Transverse colon (tissue), 4 donors: ENCODE data around the gene MED7. TPM values are rescaled to one million over a fixed set of nuclear protein-coding genes. Genes with fewer than 3 reads are reported as not detected.
"Not testable (repeated sequence)": the region's sequence is repeated elsewhere in the genome, so short reads cannot be mapped to it uniquely, and the experiment has no call there.

Experiments used
- DNase-seq: peaks from one replicate; pipeline ENCODE4 v3.0.0-alpha.2; 2019
- H3K27ac ChIP-seq, 4 donors: fragments of 200-600 bp; sonication (generic); 2 replicates each; pipeline ENCODE4 v1.5.1; 2016 to 2018; ENCODE audit warnings: inconsistent platforms in 4 of 4
- H3K27me3 ChIP-seq: fragments of 200-600 bp; sonication (generic); 2 replicates; pipeline ENCODE4 v1.5.1; 2017; ENCODE audit warnings: inconsistent platforms
- H3K36me3 ChIP-seq, 4 donors: fragments of 200-600 bp; sonication (generic); 2 replicates each; pipeline ENCODE4 v1.5.1; 2017 to 2019; ENCODE audit warnings: inconsistent platforms in 4 of 4
- H3K4me1 ChIP-seq, 4 donors: fragments of 200-600 bp; sonication (generic); 2 replicates each; pipeline ENCODE4 v1.5.1; 2017 to 2020; ENCODE audit warnings: inconsistent platforms in 4 of 4
- H3K4me3 ChIP-seq, 4 donors: fragments of 200-600 bp; sonication (generic); 1 replicate in 1 of 4; 2 replicates in 3 of 4; pipeline versions ENCODE4 v1.5.1 to v1.6.1; 2017 to 2019; ENCODE audit warnings: inconsistent platforms in 4 of 4
- H3K9me3 ChIP-seq, 2 donors: fragments of 200-600 bp; sonication (generic); 2 replicates each; pipeline ENCODE4 v1.5.1; 2017 to 2019; ENCODE audit warnings: inconsistent platforms in 2 of 2
- CTCF ChIP-seq, 5 experiments: fragments of 200-600 bp in 3 of 5; fragments of 450-650 bp in 2 of 5; sonication (generic) in 3 of 5; IDR thresholded peaks; 1 replicate in 2 of 5; 2 replicates in 3 of 5; pipeline ENCODE4 v1.5.1; 2016 to 2017; ENCODE audit warnings: antibody characterized with exemption in 5 of 5, inconsistent platforms in 3 of 5, mild to moderate bottlenecking in 2 of 5, moderate library complexity in 1 of 5
- EP300 ChIP-seq: sonication (generic); formaldehyde crosslinking; IDR thresholded peaks from one replicate; pipeline ENCODE4 v1.6.1; 2017; ENCODE audit warnings: antibody characterized with exemption, low read depth
- POLR2A ChIP-seq: fragments of 450-650 bp; IDR thresholded peaks from one replicate; pipeline ENCODE4 v1.6.1; 2016; ENCODE audit warnings: antibody characterized with exemption, mild to moderate bottlenecking, moderate library complexity
- POLR2AphosphoS5 ChIP-seq, 3 donors: sonication (generic); formaldehyde crosslinking; IDR thresholded peaks; one replicate each; pipeline ENCODE4 v1.6.1; 2016; ENCODE audit warnings: antibody characterized with exemption in 3 of 3
- WGBS, 2 donors: methylation state at CpG; one replicate each; pipeline ENCODE4 v1.1.5; 2018; ENCODE audit warnings: low coverage in 1 of 2; 5-methylcytosine and 5-hydroxymethylcytosine counted together
- in situ Hi-C, 4 donors: fragments of 200-750 bp; cut with MboI; loops; one replicate each; pipeline versions ENCODE4 v1.15.0 to v1.15.1; 2017; ENCODE audit warnings: low sequenced_read_pairs in 3 of 4, low pct_ligation_motif_present in 1 of 4, low pct_unique_long_range_greater_than_20kb in 1 of 4
- intact Hi-C: fragments of 100-400 bp; cut with DNase I; formaldehyde crosslinking; loops from one replicate; pipeline ENCODE4 v1.15.1; 2023; ENCODE audit warnings: low total_unique reads
- total RNA-seq, 4 donors: library from RNA; depleted of rRNA; stranded (reverse); fragments of >200 nt; gene quantifications; one replicate each; pipeline ENCODE4 v1.1.0, GENCODE V29; 2016

The MED7 gene
- total RNA-seq, 4 donors from 2014 or later, result 10.0 to 12.1 (median 11.0) TPM; not detected in 1

GRCh38 chr5:157186309-157187045, 43.8 kb upstream of the MED7 start:
- DNase-seq, result no peak
- in situ Hi-C loops, result no loop called here
- 68 to 75% methylated on average over 8 to 12 of the region's 12 CpGs for WGBS, 2 donors
- Histone ChIP-seq H3K9me3 (no peaks in the 10 kb centered on the region), H3K4me3 (no peak overlapping the region), H3K4me1 (no peaks in the 10 kb centered on the region), H3K36me3 (no peaks in the 10 kb centered on the region), H3K27ac (no peak overlapping the region), H3K27me3 (no peaks in the 10 kb centered on the region)
- TF ChIP-seq CTCF (IDR thresholded peaks at IDR 0.05) (no peak), POLR2AphosphoS5 (IDR thresholded peaks at IDR 0.05) (no peak), POLR2A (no peak), EP300 (no peak)
- intact Hi-C loops, result no loop called here

GRCh38 chr5:157185122-157185521, 42.5 kb upstream of the MED7 start:
- H3K9me3 ChIP-seq, intact Hi-C loops, H3K4me1 ChIP-seq, in situ Hi-C loops, H3K27ac ChIP-seq, H3K36me3 ChIP-seq, DNase-seq, H3K27me3 ChIP-seq: not testable (repeated sequence)
- peak overlapping the region in 1 of 4 donors; percentile 9 for H3K4me3 ChIP-seq
- WGBS, 2 donors, result 82 to 89% methylated on average over 6 of the region's 6 CpGs

- H3K9me3 ChIP-seq, result no peaks in the 10 kb centered on the region
- no peak for TF ChIP-seq EP300
- no peak for TF ChIP-seq CTCF (IDR thresholded peaks at IDR 0.05)
- TF ChIP-seq POLR2AphosphoS5 (IDR thresholded peaks at IDR 0.05), result no peak
- peak overlapping the region in 1 of 4 donors; percentile 26 for H3K4me3 ChIP-seq
- in situ Hi-C loops (no loop called here), intact Hi-C loops (no loop called here)
- no peaks in the 10 kb centered on the region for H3K27me3 ChIP-seq
- DNase-seq, result no peak
- no peaks in the 10 kb centered on the region for H3K4me1 ChIP-seq
- no peak overlapping the region for H3K27ac ChIP-seq
- WGBS, 2 donors, result 66 to 93% methylated on average over 8 of the region's 8 CpGs
- no peaks in the 10 kb centered on the region for H3K36me3 ChIP-seq
These were observed 41.5 kb upstream of the MED7 start for GRCh38 chr5:157184117-157184670.

GRCh38 chr5:157182143-157182757, 39.6 kb upstream of the MED7 start:
- intact Hi-C loops (no loop called here), in situ Hi-C loops (no loop called here)
- Histone ChIP-seq H3K4me1 (no peaks in the 10 kb centered on the region), H3K27me3 (no peaks in the 10 kb centered on the region), H3K4me3 (peak overlapping the region in 1 of 4 donors; percentile 31), H3K27ac (peak overlapping the region in 1 of 4 donors; percentile 14), H3K9me3 (no peaks in the 10 kb centered on the region), H3K36me3 (no peaks in the 10 kb centered on the region)
- 66 to 68% methylated on average over 3 of the region's 3 CpGs for WGBS, 2 donors
- DNase-seq, result no peak
- TF ChIP-seq CTCF (IDR thresholded peaks at IDR 0.05), result no peak
